ENCODE results near the gene BTN3A1. TPM values are rescaled to one million over a fixed set of nuclear protein-coding genes. Genes with fewer than 3 reads are reported as not detected.

The BTN3A1 gene
- total and polyA plus RNA-seq, 2 of the 13 experiments (the other 11 are each of a cell fraction or from before 2014, with no cell fraction given), result 13.3 to 14.0 TPM

- TF ChIP-seq, protein P1, sequence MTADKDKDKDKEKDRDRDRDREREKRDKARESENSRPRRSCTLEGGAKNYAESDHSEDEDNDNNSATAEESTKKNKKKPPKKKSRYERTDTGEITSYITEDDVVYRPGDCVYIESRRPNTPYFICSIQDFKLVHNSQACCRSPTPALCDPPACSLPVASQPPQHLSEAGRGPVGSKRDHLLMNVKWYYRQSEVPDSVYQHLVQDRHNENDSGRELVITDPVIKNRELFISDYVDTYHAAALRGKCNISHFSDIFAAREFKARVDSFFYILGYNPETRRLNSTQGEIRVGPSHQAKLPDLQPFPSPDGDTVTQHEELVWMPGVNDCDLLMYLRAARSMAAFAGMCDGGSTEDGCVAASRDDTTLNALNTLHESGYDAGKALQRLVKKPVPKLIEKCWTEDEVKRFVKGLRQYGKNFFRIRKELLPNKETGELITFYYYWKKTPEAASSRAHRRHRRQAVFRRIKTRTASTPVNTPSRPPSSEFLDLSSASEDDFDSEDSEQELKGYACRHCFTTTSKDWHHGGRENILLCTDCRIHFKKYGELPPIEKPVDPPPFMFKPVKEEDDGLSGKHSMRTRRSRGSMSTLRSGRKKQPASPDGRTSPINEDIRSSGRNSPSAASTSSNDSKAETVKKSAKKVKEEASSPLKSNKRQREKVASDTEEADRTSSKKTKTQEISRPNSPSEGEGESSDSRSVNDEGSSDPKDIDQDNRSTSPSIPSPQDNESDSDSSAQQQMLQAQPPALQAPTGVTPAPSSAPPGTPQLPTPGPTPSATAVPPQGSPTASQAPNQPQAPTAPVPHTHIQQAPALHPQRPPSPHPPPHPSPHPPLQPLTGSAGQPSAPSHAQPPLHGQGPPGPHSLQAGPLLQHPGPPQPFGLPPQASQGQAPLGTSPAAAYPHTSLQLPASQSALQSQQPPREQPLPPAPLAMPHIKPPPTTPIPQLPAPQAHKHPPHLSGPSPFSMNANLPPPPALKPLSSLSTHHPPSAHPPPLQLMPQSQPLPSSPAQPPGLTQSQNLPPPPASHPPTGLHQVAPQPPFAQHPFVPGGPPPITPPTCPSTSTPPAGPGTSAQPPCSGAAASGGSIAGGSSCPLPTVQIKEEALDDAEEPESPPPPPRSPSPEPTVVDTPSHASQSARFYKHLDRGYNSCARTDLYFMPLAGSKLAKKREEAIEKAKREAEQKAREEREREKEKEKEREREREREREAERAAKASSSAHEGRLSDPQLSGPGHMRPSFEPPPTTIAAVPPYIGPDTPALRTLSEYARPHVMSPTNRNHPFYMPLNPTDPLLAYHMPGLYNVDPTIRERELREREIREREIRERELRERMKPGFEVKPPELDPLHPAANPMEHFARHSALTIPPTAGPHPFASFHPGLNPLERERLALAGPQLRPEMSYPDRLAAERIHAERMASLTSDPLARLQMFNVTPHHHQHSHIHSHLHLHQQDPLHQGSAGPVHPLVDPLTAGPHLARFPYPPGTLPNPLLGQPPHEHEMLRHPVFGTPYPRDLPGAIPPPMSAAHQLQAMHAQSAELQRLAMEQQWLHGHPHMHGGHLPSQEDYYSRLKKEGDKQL (CRISPR knock-in tag; IDR thresholded peaks at IDR 0.05; ENCODE audit: low read depth), result no peak
- TF ChIP-seq CC2D1A (CRISPR knock-in tag; IDR thresholded peaks at IDR 0.05) (no peak), ZNF614 (CRISPR knock-in tag; IDR thresholded peaks at IDR 0.05; ENCODE audit: borderline replicate concordance) (no peak), ZBTB46 (CRISPR knock-in tag; IDR thresholded peaks at IDR 0.05; ENCODE audit: borderline replicate concordance) (0 out of 2 replicates have a peak, but pooled peaks have one; percentile 30), KLF16 (CRISPR knock-in tag; IDR thresholded peaks at IDR 0.05) (no peak), ZNF557 (CRISPR knock-in tag; IDR thresholded peaks at IDR 0.05) (no peak), NFIB (CRISPR knock-in tag; IDR thresholded peaks at IDR 0.05; ENCODE audit: borderline replicate concordance) (no peak), RXRB (CRISPR knock-in tag; IDR thresholded peaks at IDR 0.05; ENCODE audit: borderline replicate concordance) (0 out of 2 replicates have a peak, but pooled peaks have one; percentile 5), ZNF607 (CRISPR knock-in tag; IDR thresholded peaks at IDR 0.05; ENCODE audit: borderline replicate concordance) (0 out of 2 replicates have a peak, but pooled peaks have one; percentile 45), HOMEZ (CRISPR knock-in tag; IDR thresholded peaks at IDR 0.05; ENCODE audit: low read depth) (no peak), HHEX (CRISPR knock-in tag; IDR thresholded peaks at IDR 0.05) (0 out of 2 replicates have a peak, but pooled peaks have one; percentile 17), ZNF34 (CRISPR knock-in tag; IDR thresholded peaks at IDR 0.05; ENCODE audit: borderline replicate concordance) (no peak), MXD1 (CRISPR knock-in tag; IDR thresholded peaks at IDR 0.05) (no peak)
- TF ChIP-seq, protein P2, sequence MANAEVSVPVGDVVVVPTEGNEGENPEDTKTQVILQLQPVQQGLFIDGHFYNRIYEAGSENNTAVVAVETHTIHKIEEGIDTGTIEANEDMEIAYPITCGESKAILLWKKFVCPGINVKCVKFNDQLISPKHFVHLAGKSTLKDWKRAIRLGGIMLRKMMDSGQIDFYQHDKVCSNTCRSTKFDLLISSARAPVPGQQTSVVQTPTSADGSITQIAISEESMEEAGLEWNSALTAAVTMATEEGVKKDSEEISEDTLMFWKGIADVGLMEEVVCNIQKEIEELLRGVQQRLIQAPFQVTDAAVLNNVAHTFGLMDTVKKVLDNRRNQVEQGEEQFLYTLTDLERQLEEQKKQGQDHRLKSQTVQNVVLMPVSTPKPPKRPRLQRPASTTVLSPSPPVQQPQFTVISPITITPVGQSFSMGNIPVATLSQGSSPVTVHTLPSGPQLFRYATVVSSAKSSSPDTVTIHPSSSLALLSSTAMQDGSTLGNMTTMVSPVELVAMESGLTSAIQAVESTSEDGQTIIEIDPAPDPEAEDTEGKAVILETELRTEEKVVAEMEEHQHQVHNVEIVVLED (CRISPR knock-in tag; IDR thresholded peaks at IDR 0.05; ENCODE audit: borderline replicate concordance), result no peak
These were observed 40.5 kb upstream of the BTN3A1 start (continued) for GRCh38 chr6:26361544-26361943.
